ENCODE data around the gene OR10K1.

GRCh38 chr1:158507511-158507910 is 45.9 kb downstream of the OR10K1 start:
- TF ChIP-seq CTCF (IDR thresholded peaks at IDR 0.05; ENCODE audit: insufficient read depth, low read depth, low read length) = no peak
- TF ChIP-seq EZH2 (IDR thresholded peaks at IDR 0.05; ENCODE audit: insufficient read depth, low read length) = no peak

All from astrocyte (in vitro differentiated cells and primary cell).